Measurements from ENCODE around the gene LCLAT1. TPM values are rescaled to one million over a fixed set of nuclear protein-coding genes. Genes with fewer than 3 reads are reported as not detected.

Gene LCLAT1
- total RNA-seq, 2 donors from 2014 or later = 30.2 to 34.2 TPM

- H3K27me3 ChIP-seq (ENCODE audit: control insufficient read depth, insufficient read depth, low read length, poor library complexity, severe bottlenecking) = peaks cover 5% of the 10 kb centered on the region
- Mint-ChIP-seq H3K27me3 (ENCODE audit: insufficient read depth) (peaks cover under 1% of the 10 kb centered on the region), H3K36me3 (ENCODE audit: low read depth) (peaks cover 11% of the 10 kb centered on the region), H3K9me3 (peaks cover 11% of the 10 kb centered on the region), H3K4me1 (peaks cover 60% of the 10 kb centered on the region), H3K27ac (peak overlapping the region; percentile 5), H3K4me3 (peak overlapping the region; percentile 16)
- H3K9ac ChIP-seq (ENCODE audit: extremely low read depth, low read length, poor library complexity, severe bottlenecking) = no peak overlapping the region
- H3K36me3 ChIP-seq (ENCODE audit: control insufficient read depth, insufficient read depth, low read length) = peaks cover 7% of the 10 kb centered on the region
- no peak for DNase-seq
- no peak for TF ChIP-seq CTCF (conservative IDR thresholded peaks at IDR 0.05)
- H3K9me3 ChIP-seq (ENCODE audit: control insufficient read depth, low read length) = peaks cover 16% of the 10 kb centered on the region
- no peak overlapping the region for H3K27ac ChIP-seq (ENCODE audit: low read depth, low read length)
- H3K4me1 ChIP-seq (ENCODE audit: control insufficient read depth, insufficient read depth, low read length) = peaks cover 17% of the 10 kb centered on the region
- H3K4me3 ChIP-seq (ENCODE audit: low read length) = no peak overlapping the region
- 92 to 100% methylated on average over 1 to 2 of the region's 2 CpGs for WGBS, 2 experiments (ENCODE audit: insufficient coverage in 1 of 2, insufficient read length in 1 of 2)
Measured at GRCh38 chr2:30514134-30514847, 67.2 kb downstream of the LCLAT1 start.

GRCh38 chr2:30514848-30515435 lies 67.9 kb downstream of the LCLAT1 start:
- Histone ChIP-seq H3K9ac (ENCODE audit: extremely low read depth, low read length, poor library complexity, severe bottlenecking) (no peak overlapping the region), H3K36me3 (ENCODE audit: control insufficient read depth, insufficient read depth, low read length) (peaks cover 14% of the 10 kb centered on the region), H3K27ac (ENCODE audit: low read depth, low read length) (no peak overlapping the region), H3K27me3 (ENCODE audit: control insufficient read depth, insufficient read depth, low read length, poor library complexity, severe bottlenecking) (no peaks in the 10 kb centered on the region), H3K4me1 (ENCODE audit: control insufficient read depth, insufficient read depth, low read length) (peaks cover 17% of the 10 kb centered on the region), H3K9me3 (ENCODE audit: control insufficient read depth, low read length) (peaks cover 22% of the 10 kb centered on the region), H3K4me3 (ENCODE audit: low read length) (no peak overlapping the region)
- Mint-ChIP-seq H3K27me3 (ENCODE audit: insufficient read depth) (no peaks in the 10 kb centered on the region), H3K27ac (no peak overlapping the region), H3K36me3 (ENCODE audit: low read depth) (peaks cover 18% of the 10 kb centered on the region), H3K9me3 (peaks cover 18% of the 10 kb centered on the region), H3K4me3 (no peak overlapping the region), H3K4me1 (peaks cover 60% of the 10 kb centered on the region)
- no peak for TF ChIP-seq CTCF (conservative IDR thresholded peaks at IDR 0.05)
- DNase-seq = no peak
- WGBS, 2 experiments (ENCODE audit: insufficient coverage in 1 of 2, insufficient read length in 1 of 2) = 80 to 100% methylated on average over 3 to 4 of the region's 4 CpGs

GRCh38 chr2:30516166-30516565 lies 69.1 kb downstream of the LCLAT1 start:
- DNase-seq = no peak
- Mint-ChIP-seq H3K36me3 (ENCODE audit: low read depth) (peaks cover 27% of the 10 kb centered on the region), H3K4me3 (no peak overlapping the region), H3K27me3 (ENCODE audit: insufficient read depth) (no peaks in the 10 kb centered on the region), H3K27ac (no peak overlapping the region), H3K9me3 (peaks cover 22% of the 10 kb centered on the region), H3K4me1 (peaks cover 52% of the 10 kb centered on the region)
- Histone ChIP-seq H3K27ac (ENCODE audit: low read depth, low read length) (no peak overlapping the region), H3K27me3 (ENCODE audit: control insufficient read depth, insufficient read depth, low read length, poor library complexity, severe bottlenecking) (no peaks in the 10 kb centered on the region), H3K4me3 (ENCODE audit: low read length) (no peak overlapping the region), H3K9ac (ENCODE audit: extremely low read depth, low read length, poor library complexity, severe bottlenecking) (no peak overlapping the region), H3K9me3 (ENCODE audit: control insufficient read depth, low read length) (peaks cover 28% of the 10 kb centered on the region), H3K4me1 (ENCODE audit: control insufficient read depth, insufficient read depth, low read length) (peaks cover 17% of the 10 kb centered on the region), H3K36me3 (ENCODE audit: control insufficient read depth, insufficient read depth, low read length) (peaks cover 18% of the 10 kb centered on the region)
- WGBS, 2 experiments (ENCODE audit: insufficient coverage in 1 of 2, insufficient read length in 1 of 2) = 86 to 87% methylated on average over 18 of the region's 18 CpGs
- no peak for TF ChIP-seq CTCF (conservative IDR thresholded peaks at IDR 0.05)

Measured in endodermal cell (in vitro differentiated cells).